SJSA1 (cell line): ENCODE measurements around the gene NAA38. TPM values are rescaled to one million over a fixed set of nuclear protein-coding genes. Genes with fewer than 3 reads are reported as not detected.

Source experiments
- DNase-seq, 2 experiments: peaks; one replicate each; pipeline ENCODE4 v3.0.0-alpha.2; 2015 to 2020; ENCODE audit warnings: low spot score in 2 of 2, low read depth in 1 of 2
- H3K27ac ChIP-seq: fragments of 250-450 bp; sonication (Bioruptor Pico); 2 replicates; pipeline ENCODE4 v1.5.1; 2020; ENCODE audit warnings: mild to moderate bottlenecking, moderate library complexity
- H3K27me3 ChIP-seq: fragments of 250-450 bp; sonication (Bioruptor Pico); replicated peaks from 2 replicates; pipeline ENCODE4 v1.5.1; 2020; ENCODE audit warnings: mild to moderate bottlenecking, moderate library complexity
- H3K36me3 ChIP-seq: fragments of 250-450 bp; sonication (Bioruptor Pico); 2 replicates; pipeline ENCODE4 v1.5.1; 2020; ENCODE audit warnings: mild to moderate bottlenecking
- H3K4me1 ChIP-seq: fragments of 250-450 bp; sonication (Bioruptor Pico); replicated peaks from 2 replicates; pipeline ENCODE4 v1.6.1; 2021; ENCODE audit warnings: mild to moderate bottlenecking
- H3K4me3 ChIP-seq: fragments of 250-450 bp; sonication (Bioruptor Pico); 2 replicates; pipeline ENCODE4 v1.5.1; 2020; ENCODE audit warnings: mild to moderate bottlenecking
- H3K9me3 ChIP-seq: fragments of 250-450 bp; sonication (Bioruptor Pico); replicated peaks from 2 replicates; pipeline ENCODE4 v1.5.1; 2020; ENCODE audit warnings: mild to moderate bottlenecking
- total RNA-seq: library from RNA; depleted of rRNA; stranded (reverse); fragments of >200 nt; shearing (Covaris generic); gene quantifications from 2 replicates; pipeline ENCODE4 v1.2.3, GENCODE V29; 2014

Gene NAA38
- total RNA-seq, 1 experiment from 2014 or later: 90.7 TPM

- peak overlapping the region; percentile 51 for H3K4me3 ChIP-seq
- peak overlapping the region; percentile 97 for H3K27ac ChIP-seq
- H3K27me3 ChIP-seq: no peaks in the 10 kb centered on the region
- H3K9me3 ChIP-seq: no peaks in the 10 kb centered on the region
- H3K4me1 ChIP-seq: peaks cover 25% of the 10 kb centered on the region
- DNase-seq: peak; percentile 91 to 92
- peaks cover 16% of the 10 kb centered on the region for H3K36me3 ChIP-seq
Measured at GRCh38 chr17:7844292-7845154, 12.8 kb downstream of the NAA38 start.

GRCh38 chr17:7843536-7844291, 13.6 kb downstream of the NAA38 start:
- Histone ChIP-seq H3K4me1 (peaks cover 26% of the 10 kb centered on the region), H3K27ac (peak overlapping the region; percentile 97), H3K9me3 (no peaks in the 10 kb centered on the region), H3K36me3 (peaks cover 11% of the 10 kb centered on the region), H3K27me3 (no peaks in the 10 kb centered on the region), H3K4me3 (peak overlapping the region; percentile 51)
- peak; percentile 82 to 84 for DNase-seq

DNA sequence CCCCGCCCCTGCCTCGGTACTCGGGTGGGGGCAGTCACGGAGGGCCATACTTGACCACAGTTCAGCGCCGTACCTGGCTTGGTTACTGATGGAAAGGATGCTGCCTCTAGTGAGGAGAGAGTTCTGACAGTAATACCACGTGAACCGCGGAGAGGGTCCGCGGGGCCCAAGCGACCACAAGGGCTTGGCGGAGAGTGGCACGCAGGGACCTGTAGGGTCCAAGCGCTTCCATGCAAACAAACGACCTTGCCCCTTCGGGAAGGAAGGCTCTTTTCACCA, 14.2 kb downstream of the NAA38 start:
- H3K27me3 ChIP-seq: no peaks in the 10 kb centered on the region
- H3K4me1 ChIP-seq: peaks cover 29% of the 10 kb centered on the region
- peak in 1 of 2 experiments; percentile 60 for DNase-seq
- H3K4me3 ChIP-seq: peak overlapping the region; percentile 51
- H3K36me3 ChIP-seq: peaks cover 11% of the 10 kb centered on the region
- peak overlapping the region; percentile 97 for H3K27ac ChIP-seq
- H3K9me3 ChIP-seq: no peaks in the 10 kb centered on the region

GRCh38 chr17:7842380-7843256, 14.7 kb downstream of the NAA38 start:
- peaks cover 11% of the 10 kb centered on the region for H3K36me3 ChIP-seq
- H3K4me1 ChIP-seq: peaks cover 31% of the 10 kb centered on the region
- peak; percentile 91 for DNase-seq
- H3K9me3 ChIP-seq: no peaks in the 10 kb centered on the region
- H3K27ac ChIP-seq: peak overlapping the region; percentile 97
- peak overlapping the region; percentile 51 for H3K4me3 ChIP-seq
- H3K27me3 ChIP-seq: no peaks in the 10 kb centered on the region

DNA sequence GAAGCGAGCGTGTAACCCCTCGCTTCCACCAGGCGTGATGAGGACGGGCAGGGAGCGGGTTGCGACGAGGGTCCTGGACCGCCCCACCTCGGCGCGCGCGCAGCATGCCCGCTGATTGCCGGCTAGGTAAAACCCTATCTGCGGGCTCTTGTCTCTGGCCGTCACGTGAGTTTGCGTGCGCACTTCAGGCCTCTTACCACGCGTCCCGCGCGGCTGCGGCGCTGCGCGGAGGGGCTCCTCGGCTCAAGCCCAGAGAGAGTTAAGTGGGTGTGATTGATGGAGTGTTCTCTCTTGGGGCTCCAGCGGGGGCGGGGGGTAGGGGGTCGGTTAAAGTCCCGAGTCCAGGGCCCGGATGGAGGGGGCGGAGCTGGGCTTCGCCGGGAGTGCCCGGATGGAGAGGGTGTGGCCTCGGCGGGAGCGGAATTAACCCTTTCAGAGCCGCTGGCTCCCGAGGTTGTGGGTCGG, 15.4 kb downstream of the NAA38 start:
- H3K27ac ChIP-seq: peak overlapping the region; percentile 97
- no peaks in the 10 kb centered on the region for H3K9me3 ChIP-seq
- peak; percentile 88 for DNase-seq
- H3K36me3 ChIP-seq: peaks cover 7% of the 10 kb centered on the region
- peaks cover 37% of the 10 kb centered on the region for H3K4me1 ChIP-seq
- H3K27me3 ChIP-seq: no peaks in the 10 kb centered on the region
- H3K4me3 ChIP-seq: peak overlapping the region; percentile 51

GRCh38 chr17:7841396-7841914, 15.9 kb downstream of the NAA38 start:
- DNase-seq: peak; percentile 56 to 87
- no peaks in the 10 kb centered on the region for H3K27me3 ChIP-seq
- H3K4me1 ChIP-seq: peaks cover 42% of the 10 kb centered on the region

DNA sequence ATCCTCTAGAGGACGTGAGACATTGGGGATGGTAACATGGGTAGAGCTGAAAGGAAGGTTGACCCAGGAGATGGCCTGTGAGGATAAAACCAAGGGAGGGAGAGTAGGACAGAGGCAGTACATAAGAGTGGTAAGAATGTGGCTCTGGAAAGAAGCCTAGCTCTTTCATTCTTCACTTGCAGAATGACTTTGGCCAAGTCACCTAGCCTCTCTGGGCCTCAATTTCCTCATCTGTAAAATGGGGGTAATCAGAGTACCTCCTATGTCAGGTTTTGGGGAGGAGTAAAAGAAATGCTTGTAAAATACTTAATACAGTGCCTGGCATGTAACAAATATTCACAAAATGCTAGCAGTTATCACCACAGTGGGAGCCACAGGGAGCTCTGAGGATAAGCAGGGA, 16.5 kb downstream of the NAA38 start:
- H3K9me3 ChIP-seq: no peaks in the 10 kb centered on the region
- peak overlapping the region; percentile 51; the same call in 1 of the 2 replicates for H3K4me3 ChIP-seq
- H3K27ac ChIP-seq: no peak overlapping the region
- H3K36me3 ChIP-seq: peaks cover 5% of the 10 kb centered on the region
- no peaks in the 10 kb centered on the region for H3K27me3 ChIP-seq
- DNase-seq: no peak
- H3K4me1 ChIP-seq: peaks cover 48% of the 10 kb centered on the region

More at GRCh38 chr17:7841396-7841914, 15.9 kb downstream of the NAA38 start:
- peak overlapping the region; percentile 97 for H3K27ac ChIP-seq
- peak overlapping the region; percentile 51 for H3K4me3 ChIP-seq
- H3K36me3 ChIP-seq: peaks cover 5% of the 10 kb centered on the region
- H3K9me3 ChIP-seq: no peaks in the 10 kb centered on the region

DNA sequence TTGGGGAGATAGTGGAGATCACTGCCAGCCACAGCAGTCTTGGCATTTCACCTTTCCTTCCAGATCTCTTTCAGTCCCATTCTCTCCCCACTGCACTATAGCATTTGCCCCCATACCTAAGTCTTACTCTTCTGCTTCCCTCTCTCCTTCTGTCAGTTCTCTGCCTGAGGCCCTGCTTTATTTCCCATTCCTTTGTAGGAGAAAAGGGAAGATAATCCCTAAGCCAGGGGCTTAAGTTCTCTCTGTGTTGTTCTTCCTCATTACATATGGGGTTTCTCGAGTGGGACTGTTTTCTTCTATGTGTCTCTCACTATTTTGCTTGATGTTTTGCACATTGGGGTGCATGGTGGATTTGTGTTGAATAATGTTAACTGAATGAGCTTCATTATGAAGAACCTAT, 16.9 kb downstream of the NAA38 start:
- Histone ChIP-seq H3K27me3 (no peaks in the 10 kb centered on the region), H3K27ac (no peak overlapping the region), H3K36me3 (peaks cover 3% of the 10 kb centered on the region), H3K4me1 (peaks cover 48% of the 10 kb centered on the region), H3K9me3 (no peaks in the 10 kb centered on the region), H3K4me3 (no peak overlapping the region)
- DNase-seq: no peak

DNA sequence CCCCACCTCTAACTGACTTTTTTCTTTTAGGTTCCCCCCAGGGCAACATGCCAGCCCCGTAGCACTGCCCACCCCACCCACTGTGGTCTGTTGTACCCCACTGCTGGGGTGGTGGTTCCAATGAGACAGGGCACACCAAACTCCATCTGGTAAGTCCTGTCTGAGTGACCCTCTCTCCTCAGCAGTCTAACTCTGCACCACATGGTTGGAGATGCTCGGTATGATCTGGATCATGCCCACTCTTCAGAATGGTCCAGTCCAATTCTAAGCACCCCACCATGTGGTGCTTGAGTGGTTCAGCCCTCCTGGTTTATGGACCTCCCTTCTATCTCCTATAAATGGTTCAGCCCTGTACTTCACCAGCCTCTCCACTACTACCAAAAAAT, 17.5 kb downstream of the NAA38 start:
- no peaks in the 10 kb centered on the region for H3K27me3 ChIP-seq
- no peak overlapping the region for H3K4me3 ChIP-seq
- no peaks in the 10 kb centered on the region for H3K36me3 ChIP-seq
- no peaks in the 10 kb centered on the region for H3K9me3 ChIP-seq
- H3K4me1 ChIP-seq: peaks cover 46% of the 10 kb centered on the region
- no peak for DNase-seq
- H3K27ac ChIP-seq: no peak overlapping the region

- Histone ChIP-seq H3K27me3 (no peaks in the 10 kb centered on the region), H3K27ac (no peak overlapping the region), H3K4me3 (no peak overlapping the region), H3K9me3 (no peaks in the 10 kb centered on the region), H3K36me3 (no peaks in the 10 kb centered on the region), H3K4me1 (peaks cover 52% of the 10 kb centered on the region)
- no peak for DNase-seq
Measured at GRCh38 chr17:7839190-7839875, 18.0 kb downstream of the NAA38 start.

DNA sequence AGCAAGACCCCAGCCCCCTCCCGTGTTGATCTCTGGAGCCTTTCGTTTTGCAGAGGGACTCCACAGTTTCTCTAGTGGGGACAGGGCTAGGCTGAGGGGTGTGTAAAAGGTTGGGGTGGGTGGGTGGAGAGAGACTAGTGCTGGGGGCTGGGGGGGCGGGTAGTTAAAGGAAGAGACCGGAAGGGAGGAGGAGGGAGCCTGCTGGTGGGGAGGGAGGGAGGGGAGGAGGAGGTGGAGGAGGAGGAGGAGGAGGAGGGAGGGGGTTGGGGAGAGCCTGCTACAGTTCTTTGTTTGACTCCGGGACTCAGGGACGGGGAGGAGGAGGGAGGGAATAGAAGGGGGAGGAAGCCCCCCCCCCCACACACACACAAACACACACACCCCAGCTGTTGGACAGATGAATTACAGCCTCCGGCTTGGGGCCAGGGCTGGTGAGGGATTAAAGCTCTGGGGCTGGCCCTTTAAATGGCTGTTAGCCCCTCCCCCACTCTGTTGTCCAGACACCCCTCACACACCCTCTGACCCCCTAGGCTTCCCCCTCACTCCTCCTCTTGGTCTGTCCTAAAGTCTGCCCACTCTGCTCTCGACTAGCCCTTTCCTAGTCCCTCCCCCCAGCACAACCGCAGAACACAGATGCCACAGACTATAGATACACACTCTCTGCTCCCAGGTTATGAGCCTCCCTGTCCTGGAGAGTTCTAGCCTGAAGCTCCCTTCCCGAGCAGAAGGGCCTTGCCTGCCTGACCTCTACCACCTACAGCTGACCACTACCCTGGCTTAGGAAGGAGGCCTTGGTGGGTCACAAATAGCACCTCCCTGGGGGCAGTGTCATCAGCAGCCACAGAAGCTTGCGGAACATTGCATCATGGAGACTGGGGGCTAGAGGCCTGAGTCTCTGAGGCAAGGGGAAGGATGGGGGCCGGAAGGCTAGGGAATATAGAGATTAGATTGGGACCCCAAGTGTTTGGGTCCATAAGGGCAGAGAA, 19.0 kb downstream of the NAA38 start:
- no peaks in the 10 kb centered on the region for H3K36me3 ChIP-seq
- peaks cover 56% of the 10 kb centered on the region for H3K4me1 ChIP-seq
- H3K27ac ChIP-seq: no peak overlapping the region
- no peak for DNase-seq
- no peak overlapping the region for H3K4me3 ChIP-seq
- no peaks in the 10 kb centered on the region for H3K9me3 ChIP-seq
- no peaks in the 10 kb centered on the region for H3K27me3 ChIP-seq
